Activated T-cell treated with anti-CD3 and anti-CD28 coated beads, Interleukin-2, amount 50 U/mL, for 4 hours (primary cell): ENCODE measurements around the gene CBX2. TPM values are rescaled to one million over a fixed set of nuclear protein-coding genes. Genes with fewer than 3 reads are reported as not detected.

ENCODE experiments used
- ATAC-seq, 2 donors: fragments of 200-7000 bp; cut with Tn5 transposase; one replicate each; pipeline ENCODE4 v1.10.0; 2021
- DNase-seq: peaks from one replicate; pipeline ENCODE4 v3.0.0-alpha.2; 2020
- H3K27me3 Mint-ChIP-seq: one replicate; pipeline ENCODE4 v1.8.0; 2021; ENCODE audit warnings: low read depth, mixed read lengths
- H3K36me3 Mint-ChIP-seq: one replicate; pipeline ENCODE4 v1.8.0; 2022; ENCODE audit warnings: mixed read lengths; ENCODE audit not compliant: insufficient read depth
- H3K4me1 Mint-ChIP-seq: one replicate; pipeline ENCODE4 v1.8.0; 2021; ENCODE audit warnings: low read depth, mixed read lengths
- H3K4me3 Mint-ChIP-seq: one replicate; pipeline ENCODE4 v1.8.0; 2021; ENCODE audit warnings: mild to moderate bottlenecking, moderate library complexity, mixed read lengths
- H3K9me3 Mint-ChIP-seq: one replicate; pipeline ENCODE4 v1.8.0; 2021; ENCODE audit warnings: mixed read lengths
- total RNA-seq, 3 donors: library from RNA; stranded (reverse); gene quantifications; one replicate each; pipeline ENCODE4 v1.2.1, GENCODE V29; 2021

Gene CBX2
- total RNA-seq, 3 donors from 2014 or later: 1.0 to 2.6 (median 1.4) TPM

DNA sequence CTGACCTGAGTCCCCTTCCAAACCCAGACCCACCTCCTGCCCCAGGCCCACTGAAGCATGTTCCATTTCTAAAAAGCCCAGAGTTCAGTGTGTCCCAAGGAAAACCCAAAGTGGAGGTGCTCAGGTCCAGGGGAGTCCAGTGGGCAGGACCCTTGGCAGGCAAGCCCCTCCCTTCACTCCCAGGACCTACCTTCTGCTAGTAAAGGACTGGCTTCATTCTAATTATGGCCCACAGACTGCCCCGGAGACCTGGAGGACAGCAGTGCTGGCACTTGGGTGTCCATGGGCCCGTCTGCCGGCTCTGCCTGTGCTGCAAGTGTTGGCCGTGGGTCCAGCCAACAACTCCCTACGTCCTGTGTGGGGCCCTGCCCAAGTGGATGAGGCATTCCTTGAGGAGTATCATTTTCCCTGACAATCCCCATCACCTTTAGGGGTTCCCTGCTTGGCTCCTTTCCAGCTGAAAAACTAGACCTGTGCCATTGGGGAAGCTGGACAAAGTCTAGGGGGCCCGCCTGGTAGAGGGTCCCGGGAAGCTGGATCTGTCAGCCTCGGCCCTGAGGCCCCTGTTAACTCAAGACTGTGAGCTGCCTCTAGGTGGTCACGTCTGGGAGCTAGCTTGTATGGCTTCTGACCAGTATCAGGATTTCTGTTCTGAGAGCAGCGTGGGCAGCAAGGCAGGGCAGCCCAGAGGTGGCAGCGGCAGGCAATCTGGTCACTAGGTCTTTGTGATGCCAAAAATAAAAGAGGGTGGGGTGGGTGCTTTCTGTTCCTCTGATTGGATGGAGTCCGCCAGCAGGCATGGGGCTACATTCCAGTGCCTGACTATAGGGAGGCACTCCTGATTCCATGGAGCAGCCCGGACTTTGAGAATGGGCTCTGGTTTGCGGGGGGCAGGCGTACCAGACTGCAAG, 8.2 kb downstream of the CBX2 start:
- H3K27me3 Mint-ChIP-seq: peaks cover 77% of the 10 kb centered on the region
- no peak for ATAC-seq
- no peaks in the 10 kb centered on the region for H3K9me3 Mint-ChIP-seq
- peaks cover 7% of the 10 kb centered on the region for H3K4me1 Mint-ChIP-seq
- no peak overlapping the region for H3K4me3 Mint-ChIP-seq
- DNase-seq: no peak
- no peaks in the 10 kb centered on the region for H3K36me3 Mint-ChIP-seq

- DNase-seq (no peak), ATAC-seq (no peak)
- Mint-ChIP-seq H3K36me3 (no peaks in the 10 kb centered on the region), H3K4me3 (no peak overlapping the region), H3K9me3 (no peaks in the 10 kb centered on the region), H3K27me3 (peaks cover 74% of the 10 kb centered on the region), H3K4me1 (peaks cover 8% of the 10 kb centered on the region)
Observed at GRCh38 chr17:79786930-79787643, 9.1 kb downstream of the CBX2 start.

GRCh38 chr17:79788455-79788854, 10.5 kb downstream of the CBX2 start:
- DNase-seq (no peak), ATAC-seq (no peak)
- Mint-ChIP-seq H3K4me1 (peaks cover 8% of the 10 kb centered on the region), H3K27me3 (peaks cover 70% of the 10 kb centered on the region), H3K9me3 (no peaks in the 10 kb centered on the region), H3K36me3 (no peaks in the 10 kb centered on the region), H3K4me3 (no peak overlapping the region)

DNA sequence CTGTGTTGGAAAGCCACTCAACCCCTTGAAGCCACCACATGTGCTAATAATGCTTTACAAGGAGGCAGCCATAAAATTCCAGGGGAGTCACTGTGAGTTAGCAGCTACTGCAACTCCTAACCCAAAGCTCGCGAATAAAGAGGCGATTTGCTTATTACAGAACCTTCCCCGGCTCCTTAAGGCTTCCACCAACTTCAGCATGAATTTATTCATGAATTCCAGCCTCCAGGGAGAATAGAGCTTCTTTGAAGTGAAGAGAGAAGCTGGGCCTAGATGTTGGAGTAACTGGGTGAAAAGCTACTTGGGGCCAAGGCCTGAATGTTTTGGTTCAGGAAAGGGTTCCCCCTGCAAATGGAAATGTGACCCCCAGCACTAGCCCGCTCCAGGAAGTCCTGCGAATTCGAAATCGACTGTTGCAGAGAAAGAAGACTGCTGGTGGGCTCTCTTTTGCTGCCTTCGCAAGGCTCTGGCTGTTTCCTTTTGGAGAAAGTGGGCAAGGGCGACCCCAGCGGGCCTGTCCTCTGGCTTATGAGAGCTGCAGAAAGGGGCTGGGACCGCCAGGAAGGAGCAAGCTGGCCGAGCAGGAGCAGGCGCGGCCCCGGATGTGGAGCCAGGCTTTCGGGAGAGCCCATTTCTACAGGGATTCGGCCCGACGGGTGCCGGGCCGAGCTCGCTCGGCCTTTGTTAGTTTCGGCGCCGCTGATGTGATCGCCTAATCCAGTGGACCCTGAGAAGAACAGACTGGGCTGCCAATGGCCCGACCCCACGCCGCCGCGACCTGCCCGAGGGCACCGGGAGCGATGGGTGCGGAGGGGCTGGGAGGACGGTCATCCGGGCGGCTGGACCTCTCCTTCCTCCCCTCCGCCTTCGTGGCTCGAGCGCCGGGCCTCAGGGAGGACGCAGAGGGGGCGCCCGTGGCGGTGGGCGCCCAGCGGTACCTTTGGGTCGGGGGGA, 11.3 kb downstream of the CBX2 start:
- Mint-ChIP-seq H3K9me3 (no peaks in the 10 kb centered on the region), H3K4me3 (no peak overlapping the region), H3K36me3 (no peaks in the 10 kb centered on the region), H3K4me1 (peaks cover 8% of the 10 kb centered on the region), H3K27me3 (peaks cover 69% of the 10 kb centered on the region)
- ATAC-seq (no peak), DNase-seq (no peak)

DNA sequence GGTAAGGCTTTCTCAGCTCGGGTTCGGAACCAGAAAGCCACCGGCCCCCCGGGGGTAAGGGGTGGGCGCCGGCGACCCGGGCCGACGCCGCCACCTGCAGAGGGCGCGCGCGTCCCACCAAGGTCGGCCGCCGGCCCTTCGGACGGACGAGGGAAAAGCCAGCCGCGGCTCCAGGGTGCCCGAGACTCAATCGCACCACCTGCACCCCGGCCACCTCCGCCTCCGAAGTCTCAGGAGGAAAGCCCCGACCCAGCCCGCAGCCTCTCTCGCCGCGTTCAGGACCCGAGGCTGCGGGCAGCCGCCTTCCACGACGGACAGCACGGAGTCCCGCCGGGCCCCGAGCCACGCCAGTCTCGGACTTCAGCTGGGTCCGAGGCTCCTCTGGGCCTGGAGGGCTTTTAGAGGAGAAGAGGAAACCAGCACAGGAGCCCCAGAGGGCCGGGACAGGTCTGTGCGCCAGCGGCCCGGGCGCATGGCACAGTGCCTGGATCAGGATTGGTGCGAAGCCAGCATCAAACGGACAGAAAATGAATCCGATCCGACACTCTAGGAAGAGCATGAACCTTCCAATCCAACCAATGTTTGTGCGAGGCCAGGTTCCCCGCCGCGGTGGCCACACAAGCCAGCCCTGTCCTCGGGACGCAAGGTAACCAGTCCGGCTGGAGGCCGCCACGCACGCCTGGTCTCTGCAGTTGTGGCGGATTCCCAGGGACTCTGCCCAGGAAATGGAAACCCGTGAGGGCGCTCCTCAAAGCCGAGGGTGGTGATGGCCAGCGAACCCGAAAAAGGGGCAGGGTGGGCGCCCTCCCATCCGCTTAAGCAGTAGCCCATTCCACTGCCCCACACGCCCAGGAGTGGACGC, 12.2 kb downstream of the CBX2 start:
- Mint-ChIP-seq H3K27me3 (peaks cover 67% of the 10 kb centered on the region), H3K9me3 (no peaks in the 10 kb centered on the region), H3K4me3 (no peak overlapping the region), H3K4me1 (peaks cover 8% of the 10 kb centered on the region), H3K36me3 (no peaks in the 10 kb centered on the region)
- DNase-seq (no peak), ATAC-seq (peak; percentile 48 to 51)

DNA sequence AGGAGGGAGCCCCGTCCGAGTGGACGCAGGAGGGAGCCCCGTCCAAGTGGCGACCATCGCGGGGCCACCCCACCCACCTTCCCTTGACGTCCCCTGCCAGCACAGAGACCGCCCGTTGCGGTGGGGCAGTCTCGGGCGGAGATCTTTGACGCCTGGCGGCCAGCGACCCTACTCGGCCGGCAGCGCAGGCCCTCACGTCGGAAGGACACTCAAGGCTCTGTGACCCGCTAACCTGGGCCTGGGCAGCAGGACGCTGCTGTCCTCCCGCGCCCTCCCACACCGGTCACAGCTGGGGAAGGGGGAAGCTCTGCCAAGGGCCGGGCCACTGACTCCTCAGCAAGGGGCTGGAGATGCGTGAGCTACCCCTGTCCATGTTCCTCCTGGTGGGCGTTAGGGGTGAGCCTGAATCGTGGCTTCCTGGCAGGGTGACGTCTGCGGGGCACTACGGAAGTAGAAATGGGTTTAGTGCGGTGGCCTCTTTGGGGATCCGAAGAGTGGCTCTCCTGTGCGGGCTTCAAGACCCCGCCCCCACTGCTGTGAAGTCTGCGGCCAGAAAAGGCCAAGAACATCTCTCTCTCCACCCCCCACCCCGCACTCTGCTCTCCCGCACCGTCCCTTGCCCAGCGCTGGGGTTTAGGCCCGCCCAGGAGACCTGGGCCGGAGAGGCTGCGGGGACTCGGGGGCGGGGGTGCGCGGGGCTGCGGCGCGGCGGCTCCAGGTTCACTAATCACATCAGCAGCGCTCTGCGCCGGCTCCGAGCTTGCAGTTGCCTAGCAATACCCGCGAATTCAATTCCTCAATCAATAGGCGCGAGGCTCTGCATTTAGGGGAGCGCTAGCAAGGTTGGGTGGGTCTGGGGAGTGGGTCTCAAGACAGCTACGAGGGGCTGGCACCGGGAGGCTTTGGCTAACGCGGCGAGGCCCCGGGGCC, 13.1 kb downstream of the CBX2 start:
- no peak for DNase-seq
- Mint-ChIP-seq H3K9me3 (no peaks in the 10 kb centered on the region), H3K4me3 (no peak overlapping the region), H3K36me3 (no peaks in the 10 kb centered on the region), H3K4me1 (peaks cover 10% of the 10 kb centered on the region), H3K27me3 (peaks cover 58% of the 10 kb centered on the region)
- peak; percentile 30 to 36 for ATAC-seq

DNA sequence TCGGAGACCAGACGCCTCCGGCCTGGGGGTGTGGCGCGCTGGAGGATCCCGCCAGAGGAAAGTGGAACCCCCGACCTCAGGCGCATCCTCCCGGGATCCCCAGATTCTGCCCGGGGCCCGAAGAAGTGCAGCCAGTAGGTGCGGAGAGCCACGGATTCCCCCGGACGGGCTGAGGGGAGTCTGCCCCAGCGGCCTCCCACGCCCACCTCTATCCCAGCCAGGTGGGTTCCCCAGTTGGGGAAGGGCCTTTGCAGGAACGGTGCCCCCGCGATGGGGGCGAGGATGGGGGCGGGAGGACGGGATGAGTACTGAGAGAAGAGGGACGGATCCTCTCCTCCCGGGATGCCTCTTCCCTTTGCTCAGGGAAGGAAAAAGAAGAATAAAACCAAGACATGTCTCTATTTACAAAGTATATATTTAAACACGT, 13.8 kb downstream of the CBX2 start:
- DNase-seq (no peak), ATAC-seq (no peak)
- Mint-ChIP-seq H3K4me3 (no peak overlapping the region), H3K36me3 (no peaks in the 10 kb centered on the region), H3K27me3 (peaks cover 51% of the 10 kb centered on the region), H3K4me1 (peaks cover 14% of the 10 kb centered on the region), H3K9me3 (no peaks in the 10 kb centered on the region)

- H3K4me3 Mint-ChIP-seq: no peak overlapping the region
- H3K27me3 Mint-ChIP-seq: peaks cover 46% of the 10 kb centered on the region
- no peaks in the 10 kb centered on the region for H3K9me3 Mint-ChIP-seq
- peaks cover 14% of the 10 kb centered on the region for H3K4me1 Mint-ChIP-seq
- no peaks in the 10 kb centered on the region for H3K36me3 Mint-ChIP-seq
- ATAC-seq (no peak), DNase-seq (no peak)
Observed at GRCh38 chr17:79792341-79792871, 14.5 kb downstream of the CBX2 start.

- DNase-seq (no peak), ATAC-seq (no peak)
- Mint-ChIP-seq H3K4me3 (no peak overlapping the region), H3K27me3 (peaks cover 37% of the 10 kb centered on the region), H3K36me3 (no peaks in the 10 kb centered on the region), H3K4me1 (peaks cover 14% of the 10 kb centered on the region), H3K9me3 (no peaks in the 10 kb centered on the region)
Observed at GRCh38 chr17:79792984-79793923, 15.3 kb downstream of the CBX2 start.

GRCh38 chr17:79793924-79794304, 16.0 kb downstream of the CBX2 start:
- Mint-ChIP-seq H3K4me1 (peaks cover 20% of the 10 kb centered on the region), H3K4me3 (no peak overlapping the region), H3K36me3 (no peaks in the 10 kb centered on the region), H3K27me3 (peaks cover 35% of the 10 kb centered on the region), H3K9me3 (no peaks in the 10 kb centered on the region)
- ATAC-seq (no peak), DNase-seq (no peak)

DNA sequence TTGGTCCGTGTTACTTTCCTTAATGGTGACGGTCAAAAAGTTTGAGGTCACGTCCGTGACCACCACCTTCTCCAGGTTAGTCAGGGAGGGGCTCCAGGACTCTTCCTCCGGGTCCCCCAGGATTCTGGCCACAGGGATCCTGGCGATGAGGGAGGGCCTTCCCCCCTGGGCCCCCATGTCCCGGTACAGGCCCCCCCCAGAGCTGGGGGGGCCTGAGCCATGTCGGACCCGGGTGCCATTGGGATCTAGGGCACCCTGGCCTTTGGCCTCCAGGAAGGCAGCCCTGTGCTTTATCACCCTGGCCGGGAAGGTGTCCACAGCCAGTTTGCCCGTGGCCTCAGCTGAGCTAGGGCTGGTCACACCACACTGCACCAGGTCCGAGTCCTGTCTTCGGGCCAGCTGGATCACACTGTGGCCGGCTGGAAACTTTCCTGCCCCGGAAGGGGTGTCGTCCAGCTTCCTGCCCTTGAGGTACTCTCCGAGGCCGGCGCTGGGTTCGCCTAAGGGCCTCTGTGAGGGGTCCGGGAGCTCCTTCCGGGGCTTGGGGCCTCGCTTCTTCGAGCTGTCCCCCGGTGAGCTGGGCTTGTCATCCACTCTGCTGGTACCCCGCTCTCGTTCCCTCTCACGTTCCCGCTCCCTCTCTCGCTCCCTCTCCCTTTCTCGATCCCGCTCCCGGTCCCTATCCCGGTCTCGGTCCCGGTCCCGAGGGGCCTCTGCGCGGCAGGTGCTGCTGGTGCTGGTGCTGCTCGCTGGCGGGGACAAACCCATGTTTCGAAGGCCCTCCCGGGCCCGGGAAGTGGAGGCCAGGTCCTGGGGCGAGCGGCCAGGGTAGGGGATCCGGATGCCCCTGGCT, 16.9 kb downstream of the CBX2 start:
- no peak for DNase-seq

More for the DNA sequence above, 16.9 kb downstream of the CBX2 start:
- Mint-ChIP-seq H3K36me3 (no peaks in the 10 kb centered on the region), H3K27me3 (peaks cover 37% of the 10 kb centered on the region), H3K4me3 (no peak overlapping the region), H3K9me3 (no peaks in the 10 kb centered on the region), H3K4me1 (peaks cover 28% of the 10 kb centered on the region)
- no peak for ATAC-seq
